ENCODE measurements around the gene TEP1.

- no peak for TF ChIP-seq CTCF (IDR thresholded peaks at IDR 0.05; ENCODE audit: insufficient read depth, low read depth, low read length)
- TF ChIP-seq EZH2 (IDR thresholded peaks at IDR 0.05; ENCODE audit: insufficient read depth, low read length): no peak
Observed at GRCh38 chr14:20317720-20318119, 95.6 kb downstream of the TEP1 start.
